Motor neuron (in vitro differentiated cells): ENCODE results near the gene FXYD6. TPM values are rescaled to one million over a fixed set of nuclear protein-coding genes. Genes with fewer than 3 reads are reported as not detected.

ENCODE experiments used
- ATAC-seq, 8 experiments: fragments of 200-7000 bp; cut with Tn5 transposase; replicated peaks in 6 of 8; 2 replicates each; pipeline ENCODE4 v1.8.0; 2021; ENCODE audit warnings: mild to moderate bottlenecking in 8 of 8, moderate library complexity in 8 of 8
- H3K27ac ChIP-seq, 2 donors: fragments of 250-450 bp; sonication (Bioruptor Pico); 2 replicates each; pipeline ENCODE4 v1.9.0; 2021; ENCODE audit warnings: antibody characterized with exemption in 2 of 2, mild to moderate bottlenecking in 2 of 2, moderate library complexity in 1 of 2
- H3K4me1 ChIP-seq, 2 donors: fragments of 250-450 bp; sonication (Bioruptor Pico); replicated peaks in 1 of 2; 2 replicates each; pipeline ENCODE4 v1.6.1; 2021; ENCODE audit warnings: antibody characterized with exemption in 2 of 2, mild to moderate bottlenecking in 2 of 2, moderate library complexity in 1 of 2
- H3K4me3 ChIP-seq, 5 donors: fragments of 250-450 bp; sonication (Bioruptor Pico); 2 replicates each; pipeline ENCODE4 v1.9.0; 2021; ENCODE audit warnings: antibody characterized with exemption in 5 of 5, mild to moderate bottlenecking in 5 of 5, moderate library complexity in 4 of 5
- WGBS, 10 experiments: fragments of 450-650 bp; shearing (Covaris generic); methylation state at CpG; one replicate each; pipeline ENCODE4 v1.0.0; 2022; 5-methylcytosine and 5-hydroxymethylcytosine counted together
- in situ Hi-C, 9 experiments: fragments of 400-800 bp; cut with MboI; loops; one replicate each; pipeline ENCODE4 v1.15.0; 2021; ENCODE audit warnings: low sequenced_read_pairs in 9 of 9, low pct_unique_long_range_greater_than_20kb in 2 of 9; ENCODE audit not compliant: unreplicated experiment in 9 of 9
- total RNA-seq, 8 experiments: library from RNA; unstranded; fragments of 300-600 nt; gene quantifications; 2 replicates each; pipeline versions ENCODE4 v1.2.3 to v1.2.4, GENCODE V29; 2022

Gene FXYD6
- total RNA-seq, 8 experiments from 2014 or later, result 0.18 to 230 (median 114) TPM

DNA sequence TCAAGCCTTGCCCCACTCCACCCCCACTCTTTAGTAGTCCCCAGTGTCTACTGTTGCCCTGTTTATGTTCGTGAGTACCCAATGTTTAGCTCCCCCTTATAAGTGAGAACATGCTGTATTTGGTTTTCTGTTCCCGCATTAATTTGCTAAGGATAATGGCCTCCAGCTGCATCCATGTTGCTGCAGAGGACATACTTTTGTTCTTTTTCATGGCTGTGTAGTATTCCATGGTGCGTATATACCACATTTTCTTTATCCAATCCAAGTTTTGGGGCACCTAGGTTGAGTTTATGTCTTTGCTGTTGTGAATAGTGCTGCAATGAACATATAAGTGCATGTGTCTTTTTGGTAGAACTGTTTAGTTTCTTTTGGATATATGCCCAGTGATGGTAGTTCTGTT lies 16.2 kb upstream of the FXYD6 start:
- WGBS, 10 experiments, result 40 to 95% (median 86%) methylated on average over 1 to 3 of the region's 3 CpGs; no CpG with 5 or more reads in 1 of the 10 experiments
- in situ Hi-C loops, result no loop called here

DNA sequence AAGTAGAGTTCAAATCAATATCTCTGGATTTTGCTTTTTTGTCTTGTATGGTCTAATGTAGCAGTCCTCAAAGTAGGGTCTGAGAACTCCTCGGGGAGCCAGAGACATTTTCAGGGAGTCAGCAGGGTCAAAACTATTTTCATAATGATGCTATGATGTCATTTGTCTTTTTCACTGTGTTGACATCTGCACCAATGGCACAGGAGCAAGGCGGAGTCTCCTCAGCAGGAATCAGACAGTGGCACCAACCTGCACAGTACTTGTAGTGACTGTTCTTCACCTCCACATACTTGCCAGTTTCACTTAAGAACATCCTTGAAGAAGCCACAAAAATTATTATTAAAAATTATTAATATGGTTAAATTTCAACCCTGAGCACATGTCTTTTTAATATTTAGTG lies 14.9 kb upstream of the FXYD6 start:
- in situ Hi-C loops, result no loop called here
- WGBS, 10 experiments, result 0 to 100% (median 63%) methylated on average over 1 to 2 of the region's 2 CpGs; no CpG with 5 or more reads in 2 of the 10 experiments
- H3K4me3 ChIP-seq, result no peak overlapping the region
- H3K4me1 ChIP-seq, result peaks cover 4 to 9% of the 10 kb centered on the region in 2 donors
- no peak overlapping the region for H3K27ac ChIP-seq
- ATAC-seq, result peak in 4 of 8 experiments; percentile 50 to 62 (median 54)

More for the DNA sequence above, 16.2 kb upstream of the FXYD6 start:
- H3K4me3 ChIP-seq, result no peak overlapping the region
- no peak for ATAC-seq
- no peak overlapping the region for H3K27ac ChIP-seq
- peaks cover 4 to 7% of the 10 kb centered on the region in 2 donors for H3K4me1 ChIP-seq

DNA sequence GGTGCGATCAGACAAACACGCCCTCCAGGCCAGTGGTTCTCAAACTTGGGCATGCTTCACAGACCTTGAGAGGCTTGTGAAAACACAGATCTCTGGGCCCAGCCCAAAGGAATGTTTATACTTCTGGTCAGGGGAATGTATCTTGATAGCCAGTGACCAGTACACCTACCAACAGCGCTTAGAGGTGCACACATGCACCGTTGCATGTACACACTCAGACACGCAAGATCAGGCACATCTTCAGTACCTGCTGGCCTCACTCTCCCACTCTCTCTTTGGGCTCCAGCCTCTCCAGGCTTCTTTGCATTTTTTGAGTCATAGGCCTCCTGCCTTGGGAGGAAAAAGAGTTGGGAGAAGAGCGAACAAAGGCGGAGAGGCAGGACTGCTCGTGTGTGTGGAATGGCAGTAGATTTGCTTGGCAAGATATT lies 11.7 kb upstream of the FXYD6 start:
- peaks cover 12 to 21% of the 10 kb centered on the region in 2 donors for H3K4me1 ChIP-seq
- WGBS, 10 experiments, result 0 to 96% (median 73%) methylated on average over 1 to 4 of the region's 8 CpGs; no CpG with 5 or more reads in 4 of the 10 experiments
- no peak overlapping the region for H3K4me3 ChIP-seq
- H3K27ac ChIP-seq, result no peak overlapping the region
- no peak for ATAC-seq
- in situ Hi-C loops, result no loop called here

DNA sequence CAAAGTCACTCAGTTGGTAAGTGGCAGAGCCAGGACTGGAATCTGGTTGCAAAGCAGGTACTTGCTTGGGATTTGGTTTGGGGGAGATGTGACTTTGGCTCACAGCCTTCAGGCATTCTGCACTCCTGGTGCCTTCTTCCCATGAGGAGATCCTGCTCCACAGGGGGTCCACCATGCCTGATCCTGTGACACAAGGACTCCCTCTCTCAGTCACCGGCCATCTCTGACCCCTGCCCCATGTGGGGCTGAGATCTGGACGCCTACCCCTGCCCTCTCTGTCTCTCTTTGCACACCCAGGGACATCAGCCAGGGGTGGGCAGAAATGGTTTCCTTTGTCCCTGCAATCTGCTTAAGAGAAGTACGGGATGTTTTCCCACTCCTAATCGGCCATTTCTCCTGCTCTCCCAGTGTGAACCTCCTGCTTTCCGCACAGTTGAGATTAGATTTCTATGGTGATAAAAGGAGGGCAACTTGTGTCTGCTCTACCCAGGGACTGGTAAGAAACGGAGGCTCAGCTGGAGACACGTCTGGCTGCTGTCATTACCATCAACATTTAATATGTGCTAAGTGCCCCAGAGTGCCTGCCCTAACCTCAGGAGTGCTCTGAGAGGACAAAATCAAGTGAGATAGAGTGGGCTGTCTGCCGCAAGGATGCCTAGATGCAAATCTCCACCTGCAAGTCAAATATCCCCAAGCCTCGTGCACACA lies 11.1 kb upstream of the FXYD6 start:
- WGBS, 10 experiments, result 0 to 70% (median 38%) methylated on average over 1 to 6 of the region's 9 CpGs; no CpG with 5 or more reads in 2 of the 10 experiments
- in situ Hi-C loops, result no loop called here
- no peak overlapping the region for H3K27ac ChIP-seq
- no peak overlapping the region for H3K4me3 ChIP-seq
- H3K4me1 ChIP-seq, result peaks cover 18 to 27% of the 10 kb centered on the region in 2 donors
- peak in 2 of 8 experiments; percentile 30 to 33 for ATAC-seq

DNA sequence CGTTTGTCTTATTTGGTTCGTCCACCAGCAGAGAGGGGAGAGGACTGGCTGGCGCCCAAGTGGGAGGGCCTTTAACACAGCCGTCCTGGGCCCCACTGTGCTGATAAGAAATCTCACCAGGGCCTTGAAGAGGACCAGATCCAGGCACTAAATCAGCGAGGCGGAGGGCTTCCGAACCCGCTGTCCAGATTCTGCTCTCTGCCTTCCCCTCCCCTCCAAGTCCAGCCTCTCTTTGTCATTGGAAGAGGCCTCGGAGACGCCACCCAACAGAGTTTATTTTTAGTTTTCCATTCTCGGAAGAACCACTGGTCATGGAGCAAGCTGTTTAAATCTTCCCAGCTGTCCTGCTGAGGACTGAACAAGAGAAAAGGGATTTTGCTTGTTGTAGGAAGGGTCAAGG lies 9.3 kb upstream of the FXYD6 start:
- ATAC-seq, result peak; percentile 52 to 81 (median 68)
- 0 to 100% (median 35%) methylated on average over 1 to 8 of the region's 11 CpGs; no CpG with 5 or more reads in 3 of the 10 experiments for WGBS, 10 experiments
- Histone ChIP-seq H3K4me3 (no peak overlapping the region), H3K27ac (no peak overlapping the region), H3K4me1 (peaks cover 18 to 34% of the 10 kb centered on the region in 2 donors)
- in situ Hi-C loops, result no loop called here

DNA sequence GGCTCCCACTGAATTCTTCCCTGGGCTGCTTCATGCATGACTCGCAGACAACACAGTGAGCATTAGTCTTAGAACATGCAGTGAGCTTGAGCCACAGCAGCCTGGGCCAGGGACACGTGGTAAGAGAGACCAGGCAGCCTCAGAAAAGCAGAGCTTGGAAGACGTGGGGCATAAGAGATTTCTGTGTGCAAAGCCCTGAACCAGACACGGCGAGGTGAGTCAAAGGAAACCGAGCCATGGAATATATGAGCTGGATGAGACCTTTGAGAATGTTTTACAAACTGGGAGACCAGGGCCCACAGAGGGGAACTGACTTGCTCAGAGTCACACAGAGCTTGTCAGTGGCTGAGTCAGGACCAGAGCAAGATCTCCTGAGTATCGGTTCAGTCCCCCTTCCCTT lies 8.5 kb upstream of the FXYD6 start:
- 30 to 100% (median 62%) methylated on average over 1 to 5 of the region's 7 CpGs; no CpG with 5 or more reads in 5 of the 10 experiments for WGBS, 10 experiments
- Histone ChIP-seq H3K27ac (no peak overlapping the region), H3K4me3 (no peak overlapping the region), H3K4me1 (peaks cover 18 to 34% of the 10 kb centered on the region in 2 donors)
- in situ Hi-C loops, result no loop called here
- ATAC-seq, result peak in 4 of 8 experiments; percentile 12 to 66 (median 35)

DNA sequence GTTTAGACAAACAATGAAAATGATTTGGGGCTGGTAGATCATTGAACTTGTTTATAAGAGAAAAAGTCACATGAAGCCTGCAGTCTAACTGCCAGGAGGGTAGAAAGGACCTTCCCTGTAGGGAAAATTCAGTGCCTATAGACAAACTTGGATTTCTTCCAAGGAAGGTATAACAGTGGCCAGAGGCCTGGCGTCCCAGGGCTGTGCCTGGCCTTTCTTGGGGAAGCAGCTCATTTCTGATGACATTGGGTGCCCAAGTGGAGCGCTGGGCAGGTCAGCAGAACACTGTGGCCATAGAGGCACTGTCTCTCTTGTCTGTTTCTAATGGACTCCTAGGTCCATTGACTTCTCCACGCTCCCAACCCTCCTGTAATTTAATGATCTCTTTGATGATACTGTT lies 6.6 kb upstream of the FXYD6 start:
- 25 to 86% (median 74%) methylated on average over 1 to 3 of the region's 3 CpGs; no CpG with 5 or more reads in 2 of the 10 experiments for WGBS, 10 experiments
- H3K4me1 ChIP-seq, result peaks cover 17 to 32% of the 10 kb centered on the region in 2 donors
- peak in 1 of 8 experiments; percentile 6 for ATAC-seq
- in situ Hi-C loops, result no loop called here
- H3K4me3 ChIP-seq, result no peak overlapping the region
- H3K27ac ChIP-seq, result no peak overlapping the region

DNA sequence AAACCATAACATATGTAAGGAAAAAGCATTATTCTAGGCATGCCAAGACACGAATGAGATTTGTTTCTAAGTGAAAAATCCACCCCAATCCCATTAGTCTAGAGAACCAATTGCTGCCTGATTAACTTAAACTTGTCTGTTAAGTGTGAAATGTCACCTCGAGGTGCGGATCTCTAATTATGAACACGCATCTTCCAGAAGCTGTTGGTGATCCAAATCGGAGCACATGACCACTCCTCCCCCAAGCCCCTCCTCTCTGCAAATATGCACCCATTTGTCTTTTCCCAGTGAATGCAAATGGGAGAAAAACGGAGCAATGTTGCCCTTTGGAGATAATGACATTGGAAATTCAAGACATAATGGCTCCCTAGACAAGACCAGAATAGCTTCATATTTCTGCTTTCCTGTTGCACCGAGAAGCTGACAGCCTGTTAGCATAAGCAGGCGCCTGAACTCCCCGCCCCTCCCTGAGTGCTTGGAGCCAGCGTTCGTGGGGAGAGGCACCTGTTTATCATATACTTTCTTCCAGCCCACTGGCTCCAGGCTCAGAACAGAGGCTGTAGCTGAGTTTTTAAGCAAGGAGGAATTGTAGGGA lies 6.0 kb upstream of the FXYD6 start:
- Histone ChIP-seq H3K4me3 (peak overlapping the region in 1 of 5 donors; percentile 6), H3K4me1 (peaks cover 16 to 25% of the 10 kb centered on the region in 2 donors), H3K27ac (peak overlapping the region in 1 of 2 donors; percentile 6)
- in situ Hi-C loops, result no loop called here
- peak; percentile 68 to 90 (median 82) for ATAC-seq
- 0 to 47% (median 14%) methylated on average over 1 to 9 of the region's 11 CpGs; no CpG with 5 or more reads in 1 of the 10 experiments for WGBS, 10 experiments

DNA sequence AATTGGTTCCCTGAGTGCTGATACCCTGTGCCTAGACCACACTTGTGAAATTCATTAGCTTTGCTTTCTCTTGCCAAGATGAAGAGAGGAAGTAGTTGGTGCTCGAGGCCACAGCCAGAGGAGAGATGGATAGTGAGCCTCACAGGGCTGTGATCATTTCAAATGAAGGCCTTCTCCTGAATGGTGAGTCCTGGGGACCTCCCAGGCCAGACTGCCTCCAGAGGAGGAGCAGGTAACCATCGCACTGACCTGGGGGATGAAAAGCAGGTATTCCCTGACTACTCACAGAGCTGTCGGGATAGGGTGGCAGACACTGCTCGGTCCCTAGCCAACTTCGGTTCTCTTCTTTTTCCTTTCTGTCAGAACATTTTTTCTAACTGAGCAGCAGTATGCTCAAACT lies 4.8 kb upstream of the FXYD6 start:
- Histone ChIP-seq H3K27ac (no peak overlapping the region), H3K4me3 (no peak overlapping the region), H3K4me1 (peaks cover 21 to 29% of the 10 kb centered on the region in 2 donors)
- WGBS, 10 experiments, result 53 to 100% (median 91%) methylated on average over 1 to 5 of the region's 5 CpGs; no CpG with 5 or more reads in 4 of the 10 experiments
- ATAC-seq, result no peak
- in situ Hi-C loops, result no loop called here

DNA sequence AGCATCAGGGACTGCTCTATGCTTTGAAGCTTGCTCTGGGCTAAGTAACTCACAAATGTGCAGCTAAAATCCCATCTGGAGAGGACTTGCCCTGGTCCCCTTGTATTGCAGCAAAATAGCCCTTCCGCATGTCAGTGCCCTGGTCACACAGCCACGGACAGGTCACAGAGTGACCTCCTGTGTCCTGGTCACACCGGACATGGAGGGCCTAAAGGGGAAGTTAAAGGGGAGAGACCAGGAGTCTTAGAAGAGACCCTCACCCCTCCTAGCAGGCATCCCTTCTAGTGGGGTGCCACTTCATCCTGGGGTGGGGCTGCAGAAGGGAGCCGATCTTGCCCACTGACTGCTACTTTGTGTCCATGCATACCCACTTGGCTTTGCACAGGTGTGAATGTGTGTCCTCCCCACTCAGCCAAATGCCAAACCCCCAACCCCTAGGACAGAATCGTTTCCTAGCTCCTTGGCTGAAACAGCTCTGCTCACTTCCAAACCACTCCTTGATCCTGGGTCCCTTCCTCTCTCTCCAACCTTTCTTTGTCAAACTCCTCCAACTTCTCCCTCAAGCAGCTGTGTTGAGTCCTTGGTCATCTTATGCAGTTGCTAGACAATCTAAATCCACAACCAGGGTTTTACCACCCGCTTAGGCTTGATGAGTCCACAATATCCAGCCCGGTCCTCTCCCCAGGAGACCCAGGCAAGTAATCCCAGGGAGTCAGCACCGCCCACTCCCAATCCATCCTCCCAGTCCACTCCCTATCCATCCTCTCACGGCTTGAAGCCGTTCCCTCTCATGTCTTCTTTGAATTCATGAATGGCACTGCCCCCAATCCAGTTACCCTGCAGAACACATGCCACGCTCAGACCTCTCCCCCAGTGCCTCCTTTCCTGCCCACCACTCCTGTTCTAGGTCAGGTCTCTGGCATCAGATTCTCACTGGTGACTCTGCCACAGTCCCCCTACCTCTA lies 3.3 kb upstream of the FXYD6 start:
- no peak for ATAC-seq
- Histone ChIP-seq H3K27ac (no peak overlapping the region), H3K4me3 (no peak overlapping the region), H3K4me1 (peaks cover 16 to 28% of the 10 kb centered on the region in 2 donors)
- in situ Hi-C loops, result no loop called here
- 0 to 90% (median 55%) methylated on average over 1 to 6 of the region's 11 CpGs; no CpG with 5 or more reads in 1 of the 10 experiments for WGBS, 10 experiments

DNA sequence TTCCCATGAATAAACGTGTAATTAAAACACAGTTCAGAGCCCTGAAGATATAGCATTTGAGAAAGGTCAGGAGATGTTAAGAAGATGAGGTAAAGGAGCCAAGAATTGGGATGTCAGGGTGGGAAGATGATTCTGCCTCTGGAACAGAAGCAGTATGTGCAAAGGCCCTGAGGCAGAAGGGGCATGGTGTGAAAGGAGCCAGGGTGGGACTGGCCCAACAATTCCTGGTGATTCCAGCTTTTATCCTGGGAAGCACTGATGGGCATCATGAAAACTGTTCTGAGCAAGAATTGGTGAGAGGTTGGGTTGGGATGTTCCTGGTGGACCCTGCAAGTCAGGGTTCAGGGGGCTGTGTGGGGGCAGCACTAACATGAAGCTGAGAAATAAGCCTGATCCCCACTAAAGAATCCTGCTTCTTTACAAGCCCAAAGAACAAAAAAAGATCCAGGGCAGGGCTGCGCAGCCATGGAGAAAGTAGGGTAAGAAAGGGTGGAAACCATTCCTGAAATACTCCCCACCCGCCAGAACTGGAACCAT lies 2.5 kb upstream of the FXYD6 start:
- no peak overlapping the region for H3K27ac ChIP-seq
- H3K4me3 ChIP-seq, result no peak overlapping the region
- in situ Hi-C loops, result no loop called here
- 22 to 100% (median 78%) methylated on average over 1 to 2 of the region's 3 CpGs; no CpG with 5 or more reads in 3 of the 10 experiments for WGBS, 10 experiments
- ATAC-seq, result no peak
- peaks cover 23 to 36% of the 10 kb centered on the region in 2 donors for H3K4me1 ChIP-seq

DNA sequence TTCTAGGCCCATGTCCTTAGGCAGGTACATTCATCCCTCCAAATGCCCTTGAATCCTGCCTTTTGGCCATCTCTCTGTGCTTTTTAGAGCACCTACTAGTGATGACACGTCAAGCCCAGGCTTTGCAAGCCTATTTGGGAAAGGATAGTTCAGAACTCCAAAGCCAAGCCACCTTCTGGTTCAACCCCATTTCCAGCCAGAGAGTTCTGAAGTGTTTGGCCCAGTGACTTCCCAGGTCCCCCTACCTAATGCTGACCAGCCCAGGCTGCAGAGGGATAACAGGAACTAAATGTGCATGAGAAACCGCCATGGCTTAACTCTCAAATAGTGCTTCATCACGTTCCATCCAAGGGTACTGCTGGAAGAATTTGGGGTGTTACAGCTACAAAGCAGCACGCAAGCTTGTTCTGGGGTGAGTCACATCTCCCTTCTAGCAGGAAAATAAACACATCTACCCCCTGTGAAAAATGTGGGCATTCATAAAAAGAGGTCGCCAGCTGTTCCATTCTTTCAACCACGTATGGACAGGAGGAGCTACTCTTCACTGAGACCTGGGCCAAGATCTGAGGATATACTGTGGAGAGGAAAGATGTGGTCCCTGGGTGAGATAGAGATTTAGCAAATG lies 2.0 kb upstream of the FXYD6 start:
- Histone ChIP-seq H3K4me3 (no peak overlapping the region), H3K27ac (no peak overlapping the region), H3K4me1 (peaks cover 25 to 41% of the 10 kb centered on the region in 2 donors)
- 60 to 95% (median 69%) methylated on average over 1 to 5 of the region's 6 CpGs; no CpG with 5 or more reads in 2 of the 10 experiments for whole genome bisulfite sequencing, 10 experiments
- ATAC-seq, result no peak
- in situ Hi-C loops, result no loop called here
